GM12873 (cell line): Measurements from ENCODE around the gene GCSH.

Experiments
- TF ChIP-seq, protein P1 (sequence below): IDR thresholded peaks from 2 replicates; pipeline ENCODE4 v1.5.1; 2012; ENCODE audit warnings: low read depth, mild to moderate bottlenecking, moderate library complexity, low read length, control low read depth; ENCODE audit not compliant: insufficient read depth; ENCODE audit errors: missing control alignments

Gene GCSH

DNA sequence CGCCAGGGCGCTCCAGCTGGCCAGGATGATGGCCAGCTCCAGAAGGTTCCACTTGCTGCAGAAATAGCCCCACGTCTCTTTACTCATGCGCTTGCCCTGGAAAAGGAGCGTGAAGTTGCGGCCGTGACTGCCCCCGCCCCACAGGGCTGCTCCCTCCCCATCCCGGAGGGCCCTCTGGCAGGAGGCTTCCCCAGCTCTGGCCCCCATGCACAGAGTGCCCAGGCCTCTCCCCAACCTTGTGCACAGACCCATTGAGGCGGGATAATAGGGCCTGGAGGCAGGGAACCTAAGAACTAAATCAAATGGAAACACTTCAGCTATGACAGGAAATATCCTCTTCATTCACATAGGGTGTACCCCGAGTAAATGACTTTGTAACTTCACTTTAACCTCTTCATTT lies 21.2 kb upstream of the GCSH start:
- TF ChIP-seq, protein P1, sequence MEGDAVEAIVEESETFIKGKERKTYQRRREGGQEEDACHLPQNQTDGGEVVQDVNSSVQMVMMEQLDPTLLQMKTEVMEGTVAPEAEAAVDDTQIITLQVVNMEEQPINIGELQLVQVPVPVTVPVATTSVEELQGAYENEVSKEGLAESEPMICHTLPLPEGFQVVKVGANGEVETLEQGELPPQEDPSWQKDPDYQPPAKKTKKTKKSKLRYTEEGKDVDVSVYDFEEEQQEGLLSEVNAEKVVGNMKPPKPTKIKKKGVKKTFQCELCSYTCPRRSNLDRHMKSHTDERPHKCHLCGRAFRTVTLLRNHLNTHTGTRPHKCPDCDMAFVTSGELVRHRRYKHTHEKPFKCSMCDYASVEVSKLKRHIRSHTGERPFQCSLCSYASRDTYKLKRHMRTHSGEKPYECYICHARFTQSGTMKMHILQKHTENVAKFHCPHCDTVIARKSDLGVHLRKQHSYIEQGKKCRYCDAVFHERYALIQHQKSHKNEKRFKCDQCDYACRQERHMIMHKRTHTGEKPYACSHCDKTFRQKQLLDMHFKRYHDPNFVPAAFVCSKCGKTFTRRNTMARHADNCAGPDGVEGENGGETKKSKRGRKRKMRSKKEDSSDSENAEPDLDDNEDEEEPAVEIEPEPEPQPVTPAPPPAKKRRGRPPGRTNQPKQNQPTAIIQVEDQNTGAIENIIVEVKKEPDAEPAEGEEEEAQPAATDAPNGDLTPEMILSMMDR: no peak

DNA sequence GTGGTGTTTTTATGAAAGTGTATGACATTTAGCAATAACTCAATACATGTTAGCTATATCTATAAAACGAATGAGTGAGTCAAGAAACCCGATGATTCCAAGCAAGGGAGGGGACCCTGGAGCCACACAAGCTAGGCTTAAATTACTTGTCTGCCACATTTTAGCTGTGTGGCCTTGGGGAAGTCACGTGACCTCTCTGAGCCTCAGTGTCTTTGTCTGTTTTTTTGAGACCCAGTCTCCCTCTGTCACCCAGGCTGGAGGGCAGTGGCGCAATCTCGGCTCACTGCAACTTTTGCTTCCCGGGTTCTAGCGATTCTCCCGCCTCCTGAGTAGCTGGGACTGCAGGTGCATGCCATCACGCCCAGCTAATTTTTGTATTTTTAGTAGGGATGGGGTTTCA lies 20.1 kb upstream of the GCSH start:
- TF ChIP-seq, protein P1: no peak

DNA sequence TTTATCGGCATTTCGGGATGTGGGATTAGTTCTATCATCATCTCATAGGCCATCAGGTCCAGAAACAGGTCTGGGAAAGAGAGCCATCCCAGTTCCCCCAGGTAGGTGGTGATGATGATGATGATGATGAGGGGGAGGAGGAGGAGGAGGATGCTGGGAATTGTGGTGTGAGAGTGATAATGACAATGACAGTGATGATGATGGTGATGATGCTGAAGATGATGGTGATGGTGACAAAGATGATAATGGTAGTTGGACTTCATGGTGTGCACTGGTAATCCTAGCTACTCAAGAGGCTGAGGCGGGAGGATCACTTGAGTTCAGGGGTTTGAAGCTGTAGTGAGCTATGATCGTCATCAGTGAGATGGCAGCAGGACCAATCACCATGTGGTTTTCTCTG lies 16.3 kb upstream of the GCSH start:
- TF ChIP-seq, protein P1: no peak

DNA sequence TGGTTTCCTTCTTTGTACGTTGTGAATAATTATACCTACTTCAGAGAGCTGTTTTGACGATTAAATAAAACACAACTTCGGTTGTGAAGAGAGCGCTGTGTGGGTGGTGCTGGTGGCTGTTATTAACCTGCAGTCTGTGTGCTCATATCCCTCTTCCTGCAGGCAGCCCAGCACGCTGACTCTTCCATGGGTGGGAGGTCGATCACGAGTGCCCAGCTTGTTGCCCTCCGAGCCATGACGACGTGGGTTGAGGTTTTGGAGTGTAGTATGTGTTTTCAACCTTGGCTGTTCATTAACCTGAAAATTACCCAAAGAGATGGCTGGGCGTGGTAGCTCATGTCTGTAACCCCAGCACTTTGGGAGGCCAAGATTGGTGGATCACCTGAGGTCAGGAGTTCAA lies 11.3 kb upstream of the GCSH start:
- TF ChIP-seq, protein P1: no peak

DNA sequence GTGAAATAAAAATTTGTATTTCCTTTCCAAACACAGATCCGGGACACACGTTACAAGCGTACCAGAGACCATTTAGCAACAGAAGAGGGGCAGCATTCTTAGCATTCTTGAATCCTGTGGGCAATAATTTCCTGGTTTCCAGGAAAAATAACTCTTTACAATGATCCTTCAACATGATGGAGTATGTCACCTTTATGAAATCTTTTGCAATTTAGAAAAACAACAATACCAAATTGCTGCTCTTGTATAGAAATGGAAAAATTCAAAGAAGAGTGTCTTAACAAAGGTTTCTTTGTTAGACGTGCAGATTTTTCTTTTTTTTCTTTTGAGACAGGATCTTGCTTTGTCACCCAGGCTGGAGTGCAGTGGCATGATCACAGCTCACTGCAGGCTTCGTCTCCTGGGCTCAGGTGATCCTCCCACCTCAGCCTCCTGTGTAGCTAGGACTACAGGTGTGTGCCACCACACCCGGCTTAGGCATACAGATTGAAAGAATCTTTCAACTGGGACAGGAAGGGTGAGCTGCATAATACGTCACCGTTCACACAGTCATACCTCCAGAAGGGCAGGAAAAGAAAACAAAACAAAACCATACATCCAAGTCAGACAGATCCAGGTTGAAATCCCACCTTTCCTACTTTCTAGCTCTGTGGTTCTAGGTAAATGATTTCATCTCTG lies 10.8 kb upstream of the GCSH start:
- TF ChIP-seq, protein P1: no peak

DNA sequence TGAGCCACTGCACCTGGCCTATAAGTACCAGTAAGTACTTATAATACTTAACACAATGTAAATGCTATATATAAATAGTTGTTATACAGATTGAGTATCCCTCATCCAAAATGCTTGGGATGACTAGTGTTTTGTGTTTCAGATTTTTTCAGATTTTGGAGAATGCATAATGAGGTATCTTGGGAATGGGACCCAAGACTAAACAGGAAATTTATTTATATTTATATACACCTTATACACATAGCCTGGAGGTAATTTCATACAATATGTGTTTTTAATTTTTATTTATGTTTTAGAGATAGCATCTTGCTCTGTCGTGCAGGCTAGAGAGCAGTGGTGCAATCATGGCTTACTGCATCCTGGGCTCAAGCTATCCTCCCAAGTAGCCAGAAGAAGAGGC lies 9.8 kb upstream of the GCSH start:
- TF ChIP-seq, protein P1: no peak

DNA sequence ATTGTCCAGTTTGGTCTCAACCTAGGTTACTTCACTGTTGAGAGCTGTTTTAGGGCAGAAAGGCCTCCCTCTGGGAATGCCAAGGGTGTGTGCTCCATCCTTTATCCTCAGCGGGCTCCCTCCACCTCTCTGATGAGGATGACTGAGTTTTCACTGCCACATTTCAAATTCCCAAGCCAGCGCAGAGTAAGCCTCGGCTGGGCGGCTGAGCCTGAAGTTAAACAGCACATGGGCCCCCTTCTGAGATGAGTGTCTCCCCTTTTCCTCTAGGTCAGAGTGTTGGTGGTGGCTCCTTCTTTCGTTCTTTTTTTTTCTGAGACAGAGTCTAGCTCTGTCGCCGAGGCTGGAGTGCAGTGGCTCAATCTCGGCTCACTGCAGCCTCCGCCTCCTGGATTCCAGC lies 5.5 kb upstream of the GCSH start:
- TF ChIP-seq, protein P1: no peak

DNA sequence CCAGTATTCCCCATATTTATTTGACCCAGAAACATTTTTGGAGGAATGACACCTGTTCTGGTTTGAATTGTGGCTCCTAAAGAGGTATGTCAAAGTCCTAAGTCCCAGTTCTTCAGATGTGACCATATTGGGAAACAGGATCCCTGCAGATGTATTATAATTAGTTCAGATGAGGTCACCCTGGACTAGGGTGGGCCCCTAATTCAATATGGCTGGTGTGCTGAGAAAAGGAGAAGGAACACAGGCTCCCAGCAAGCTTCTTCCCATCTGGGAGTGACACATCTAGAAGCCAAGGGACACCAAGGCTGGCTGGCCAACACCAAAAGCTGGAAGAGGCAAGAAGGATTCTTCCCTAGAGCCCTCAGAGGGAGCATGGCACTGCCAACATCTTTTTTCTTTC lies 3.8 kb upstream of the GCSH start:
- TF ChIP-seq, protein P1: no peak
